ENCODE data around the gene GCKR. TPM values are rescaled to one million over a fixed set of nuclear protein-coding genes. Genes with fewer than 3 reads are reported as not detected.

The GCKR gene
- total RNA-seq, 4 donors from 2014 or later = not detected

GRCh38 chr2:27569398-27569797 lies 72.8 kb downstream of the GCKR start:
- Histone ChIP-seq H3K9me3 (no peaks in the 10 kb centered on the region), H3K4me1 (no peaks in the 10 kb centered on the region), H3K27ac (no peak overlapping the region), H3K27me3 (peaks cover 51% of the 10 kb centered on the region), H3K4me3 (no peak overlapping the region), H3K36me3 (no peaks in the 10 kb centered on the region)
- TF ChIP-seq EP300 (IDR thresholded peaks at IDR 0.05; ENCODE audit: low read depth) = no peak
- no peak for TF ChIP-seq POLR2AphosphoS5 (IDR thresholded peaks at IDR 0.05)
- TF ChIP-seq POLR2A (IDR thresholded peaks at IDR 0.05) = no peak
- no peak for TF ChIP-seq CTCF (IDR thresholded peaks at IDR 0.05)
- in situ Hi-C loops (cut with MboI; ENCODE audit: low pct_ligation_motif_present in 1 of 4, low pct_unique_long_range_greater_than_20kb in 1 of 4, low sequenced_read_pairs in 3 of 4) (no loop called here), intact Hi-C loops (cut with DNase I; ENCODE audit: low total_unique reads) (no loop called here)
- 33 to 57% methylated on average over 1 to 2 of the region's 2 CpGs for WGBS, 2 donors (ENCODE audit: low coverage in 1 of 2)
- no peak for DNase-seq

GRCh38 chr2:27571197-27571596 lies 74.6 kb downstream of the GCKR start:
- intact Hi-C loops (cut with DNase I; ENCODE audit: low total_unique reads) = no loop called here

GRCh38 chr2:27571681-27572080 lies 75.0 kb downstream of the GCKR start:
- TF ChIP-seq CTCF (IDR thresholded peaks at IDR 0.05) (no peak), POLR2A (IDR thresholded peaks at IDR 0.05) (no peak), POLR2AphosphoS5 (IDR thresholded peaks at IDR 0.05) (no peak), EP300 (IDR thresholded peaks at IDR 0.05; ENCODE audit: low read depth) (no peak)
- 85 to 100% methylated on average over 1 of the region's 1 CpG for WGBS, 2 donors (ENCODE audit: low coverage in 1 of 2)
- H3K9me3 ChIP-seq = peaks cover under 1 to 16% of the 10 kb centered on the region in 2 donors
- H3K27me3 ChIP-seq = peaks cover 37% of the 10 kb centered on the region
- H3K36me3 ChIP-seq = no peaks in the 10 kb centered on the region
- H3K4me3 ChIP-seq = no peak overlapping the region
- no peaks in the 10 kb centered on the region for H3K4me1 ChIP-seq
- in situ Hi-C loops (cut with MboI; ENCODE audit: low pct_ligation_motif_present in 1 of 4, low pct_unique_long_range_greater_than_20kb in 1 of 4, low sequenced_read_pairs in 3 of 4) = no loop called here
- no peak for DNase-seq
- intact Hi-C loops (cut with DNase I; ENCODE audit: low total_unique reads) = no loop called here
- H3K27ac ChIP-seq = no peak overlapping the region

More at GRCh38 chr2:27571197-27571596, 74.6 kb downstream of the GCKR start:
- Histone ChIP-seq H3K27ac (no peak overlapping the region), H3K27me3 (peaks cover 41% of the 10 kb centered on the region), H3K36me3 (no peaks in the 10 kb centered on the region), H3K9me3 (peaks cover 0 to 11% of the 10 kb centered on the region in 2 donors), H3K4me1 (no peaks in the 10 kb centered on the region), H3K4me3 (no peak overlapping the region)
- no peak for DNase-seq
- in situ Hi-C loops (cut with MboI; ENCODE audit: low pct_ligation_motif_present in 1 of 4, low pct_unique_long_range_greater_than_20kb in 1 of 4, low sequenced_read_pairs in 3 of 4) = no loop called here
- TF ChIP-seq CTCF (IDR thresholded peaks at IDR 0.05) (no peak), POLR2AphosphoS5 (IDR thresholded peaks at IDR 0.05) (no peak), EP300 (IDR thresholded peaks at IDR 0.05; ENCODE audit: low read depth) (no peak), POLR2A (IDR thresholded peaks at IDR 0.05) (no peak)
- WGBS, 2 donors (ENCODE audit: low coverage in 1 of 2) = 70% methylated on average over 3 of the region's 3 CpGs; no CpG with 5 or more reads in 1 of the 2 donors

GRCh38 chr2:27572439-27572838 lies 75.8 kb downstream of the GCKR start:
- intact Hi-C loops (cut with DNase I; ENCODE audit: low total_unique reads) (no loop called here), in situ Hi-C loops (cut with MboI; ENCODE audit: low pct_ligation_motif_present in 1 of 4, low pct_unique_long_range_greater_than_20kb in 1 of 4, low sequenced_read_pairs in 3 of 4) (no loop called here)
- Histone ChIP-seq H3K4me3 (no peak overlapping the region), H3K27ac (no peak overlapping the region), H3K36me3 (no peaks in the 10 kb centered on the region), H3K4me1 (no peaks in the 10 kb centered on the region), H3K27me3 (peaks cover 30% of the 10 kb centered on the region), H3K9me3 (peaks cover 6 to 20% of the 10 kb centered on the region in 2 donors)
- 57 to 80% methylated on average over 1 to 2 of the region's 2 CpGs for WGBS, 2 donors (ENCODE audit: low coverage in 1 of 2)
- TF ChIP-seq POLR2A (IDR thresholded peaks at IDR 0.05) = no peak
- no peak for TF ChIP-seq POLR2AphosphoS5 (IDR thresholded peaks at IDR 0.05)
- no peak for TF ChIP-seq CTCF (IDR thresholded peaks at IDR 0.05)
- TF ChIP-seq EP300 (IDR thresholded peaks at IDR 0.05; ENCODE audit: low read depth) = no peak
- no peak for DNase-seq
